IPS-11a (cell line): ENCODE measurements around the gene NTNG2.
A peak's percentile ranks its signal among the peaks of the same experiment; 100 is the strongest.
"Not testable (repeated sequence)": the region's sequence is repeated elsewhere in the genome, so short reads cannot be mapped to it uniquely, and the experiment has no call there.

ENCODE experiments used
- H3K4me3 ChIP-seq: one replicate; pipeline ENCODE4 v1.5.1; 2013; ENCODE audit warnings: low read depth, low read length, control low read depth

Gene NTNG2

GRCh38 chr9:132161743-132162184 is at the start of gene NTNG2:
Gene NTNG2, plus strand, starts transcription at chr9:132162058. Its CDS starts 4,774 bp downstream, at chr9:132166832.
- peak within 1 kb of the TSS; percentile 53 for H3K4me3 ChIP-seq

- no peak overlapping the region for H3K4me3 ChIP-seq
Measured at GRCh38 chr9:132114102-132114707, 47.7 kb upstream of the NTNG2 start.

- no peak overlapping the region for H3K4me3 ChIP-seq
Measured at GRCh38 chr9:132116583-132116982, 45.3 kb upstream of the NTNG2 start.

GRCh38 chr9:132117694-132118093 is 44.2 kb upstream of the NTNG2 start:
- H3K4me3 ChIP-seq, result no peak overlapping the region

- no peak overlapping the region for H3K4me3 ChIP-seq
Measured at GRCh38 chr9:132121021-132121420, 40.8 kb upstream of the NTNG2 start.

GRCh38 chr9:132124800-132125199 is 37.1 kb upstream of the NTNG2 start:
- H3K4me3 ChIP-seq, result no peak overlapping the region

- no peak overlapping the region for H3K4me3 ChIP-seq
Measured at GRCh38 chr9:132125361-132125760, 36.5 kb upstream of the NTNG2 start.

GRCh38 chr9:132125944-132126679 is 35.7 kb upstream of the NTNG2 start:
- H3K4me3 ChIP-seq, result no peak overlapping the region

- no peak overlapping the region for H3K4me3 ChIP-seq
Measured at GRCh38 chr9:132126680-132127236, 35.1 kb upstream of the NTNG2 start.

GRCh38 chr9:132127888-132128534 is 33.8 kb upstream of the NTNG2 start:
- no peak overlapping the region for H3K4me3 ChIP-seq

GRCh38 chr9:132129535-132129934 is 32.3 kb upstream of the NTNG2 start:
- no peak overlapping the region for H3K4me3 ChIP-seq

GRCh38 chr9:132134085-132134484 is 27.8 kb upstream of the NTNG2 start:
- not testable (repeated sequence) for H3K4me3 ChIP-seq

GRCh38 chr9:132135456-132135855 is 26.4 kb upstream of the NTNG2 start:
- H3K4me3 ChIP-seq, result no peak overlapping the region

GRCh38 chr9:132136151-132136780 is 25.6 kb upstream of the NTNG2 start:
- no peak overlapping the region for H3K4me3 ChIP-seq

GRCh38 chr9:132141344-132141947 is 20.4 kb upstream of the NTNG2 start:
- H3K4me3 ChIP-seq, result peak overlapping the region; percentile 31

GRCh38 chr9:132141948-132142594 is 19.8 kb upstream of the NTNG2 start:
- H3K4me3 ChIP-seq, result peak overlapping the region; percentile 31

GRCh38 chr9:132142924-132143323 is 18.9 kb upstream of the NTNG2 start:
- H3K4me3 ChIP-seq, result no peak overlapping the region

GRCh38 chr9:132143359-132143758 is 18.5 kb upstream of the NTNG2 start:
- H3K4me3 ChIP-seq, result no peak overlapping the region

- H3K4me3 ChIP-seq, result no peak overlapping the region
Measured at GRCh38 chr9:132144708-132145365, 17.0 kb upstream of the NTNG2 start.

GRCh38 chr9:132146039-132146438 is 15.8 kb upstream of the NTNG2 start:
- H3K4me3 ChIP-seq, result no peak overlapping the region
